K562 (cell line): ENCODE measurements around the gene TOR1A. TPM values are rescaled to one million over a fixed set of nuclear protein-coding genes. Genes with fewer than 3 reads are reported as not detected.

Experiments used
- ATAC-seq: fragments of 200-7000 bp; cut with Tn5 transposase; 3 replicates; pipeline ENCODE4 v1.9.1; 2020; ENCODE audit warnings: moderate library complexity
- BruUV-seq: library from RNA; stranded (reverse); fragments of 400-500 nt; replicated peaks from 2 replicates; lab custom pipeline; 2021; lab: Mats Ljungman, UMichigan
- CTCF ChIA-PET: fragments of 300-600 bp; formaldehyde crosslinking; extraction: SDS; loops from one replicate; lab custom pipeline; 2021; ENCODE audit warnings: low intra/inter-chr PET ratio; lab: Yijun Ruan, JAX
- POLR2A ChIA-PET: fragments of 300-600, 350-650 bp; sonication (Branson Sonifier 250); formaldehyde crosslinking; extraction: SDS; loops from one replicate; lab custom pipeline; 2021; ENCODE audit warnings: antibody characterized with exemption, inconsistent platforms; lab: Yijun Ruan, JAX
- DNase-seq, 4 experiments: peaks; one replicate each; pipeline versions ENCODE4 v3.0.0 to v3.0.0-alpha.2; 2011 to 2018; ENCODE audit warnings: low spot score in 3 of 4, mixed read lengths in 3 of 4; ENCODE audit errors: extremely low read depth in 1 of 4
- FAIRE-seq: peaks from 2 replicates; lab custom pipeline; 2011; peaks lifted over from hg19 to GRCh38; lab: Jason Lieb, UNC
- H2AFZ ChIP-seq: 2 replicates; pipeline ENCODE4 v1.6.0; 2011; ENCODE audit warnings: low read depth, low read length, control low read depth, inconsistent platforms
- H3K27ac ChIP-seq: fragments of 200-600 bp; 3 replicates; pipeline ENCODE4 v1.8.0; 2011; ENCODE audit warnings: low read depth, mild to moderate bottlenecking, control low read depth, inconsistent platforms, low read length, moderate library complexity, mixed read lengths; ENCODE audit errors: extremely low read depth
- H3K27me3 ChIP-seq, 2 experiments: fragments of 300-600 bp in 1 of 2; 2 replicates in 1 of 2; 3 replicates in 1 of 2; pipeline versions ENCODE4 v1.6.0 to v1.8.0; 2011; ENCODE audit warnings: inconsistent platforms in 2 of 2, low read length in 2 of 2, mild to moderate bottlenecking in 1 of 2, mixed read lengths in 1 of 2, moderate library complexity in 1 of 2; ENCODE audit not compliant: control insufficient read depth in 2 of 2, insufficient read depth in 2 of 2
- H3K36me3 ChIP-seq: fragments of 300-600 bp; 3 replicates; pipeline ENCODE4 v1.8.0; 2011; ENCODE audit warnings: mild to moderate bottlenecking, low read length, inconsistent platforms; ENCODE audit not compliant: control insufficient read depth, insufficient read depth
- H3K4me1 ChIP-seq, 2 experiments: fragments of 200-600 bp in 1 of 2; replicated peaks in 1 of 2; 2 replicates in 1 of 2; 3 replicates in 1 of 2; pipeline versions ENCODE4 v1.5.1 to v1.8.0; 2011; ENCODE audit warnings: inconsistent platforms in 2 of 2, low read length in 2 of 2, mild to moderate bottlenecking in 1 of 2, mixed read lengths in 1 of 2, moderate library complexity in 1 of 2; ENCODE audit not compliant: control insufficient read depth in 2 of 2, insufficient read depth in 2 of 2
- H3K4me2 ChIP-seq: 2 replicates; pipeline ENCODE4 v1.6.1; 2011; ENCODE audit warnings: low read length, control low read depth, inconsistent platforms, mixed read lengths; ENCODE audit not compliant: insufficient read depth
- H3K4me3 ChIP-seq: fragments of 200-600 bp; sonication (generic), shearing (Covaris generic); 2 replicates; pipeline ENCODE4 v1.5.1; 2016; ENCODE audit warnings: control low read depth, inconsistent platforms
- H3K79me2 ChIP-seq: fragments of 200-600 bp; 3 replicates; pipeline ENCODE4 v1.8.0; 2011; ENCODE audit warnings: low read length, inconsistent platforms; ENCODE audit not compliant: control insufficient read depth, insufficient read depth
- H3K9ac ChIP-seq, 2 experiments: 2 replicates each; pipeline versions ENCODE4 v1.6.0 to v1.6.1; 2011; ENCODE audit warnings: low read depth in 2 of 2, low read length in 2 of 2, control low read depth in 1 of 2, inconsistent platforms in 1 of 2, mild to moderate bottlenecking in 1 of 2, mixed read lengths in 1 of 2; ENCODE audit not compliant: insufficient read depth in 1 of 2
- H3K9me1 ChIP-seq: one replicate; pipeline ENCODE4 v1.6.0; 2011; ENCODE audit warnings: inconsistent platforms, mild to moderate bottlenecking, low read length, moderate library complexity; ENCODE audit not compliant: control insufficient read depth, insufficient read depth
- H3K9me3 ChIP-seq: replicated peaks from 2 replicates; pipeline ENCODE4 v1.5.1; 2011; ENCODE audit warnings: low read depth, low read length, inconsistent platforms; ENCODE audit not compliant: control insufficient read depth, insufficient read depth
- H4K20me1 ChIP-seq: replicated peaks from 2 replicates; pipeline ENCODE4 v1.6.1; 2011; ENCODE audit warnings: low read length, inconsistent platforms, mixed read lengths; ENCODE audit not compliant: control insufficient read depth, insufficient read depth
- POLR2A ChIP-seq: fragments of 450-650 bp; conservative IDR thresholded peaks from 2 replicates; pipeline ENCODE4 v1.6.1; 2016
- POLR2AphosphoS2 ChIP-seq: IDR thresholded peaks from 2 replicates; pipeline ENCODE4 v1.6.1; 2012; ENCODE audit warnings: low read length, improper control_type of control experiment
- POLR2G ChIP-seq: fragments of 200-400 bp; formaldehyde crosslinking; IDR thresholded peaks from 2 replicates; pipeline ENCODE4 v1.6.1; 2017; ENCODE audit warnings: low read depth, mild to moderate bottlenecking, antibody characterized with exemption, low read length, moderate library complexity
- SUPT5H ChIP-seq: fragments of 450-650 bp; IDR thresholded peaks from 2 replicates; pipeline ENCODE4 v1.6.1; 2016
- ZC3H4 ChIP-seq: sonication (generic); formaldehyde crosslinking; IDR thresholded peaks from 2 replicates; pipeline ENCODE4 v1.9.0; 2021; ENCODE audit warnings: missing genetic modification reagents, borderline replicate concordance
- WGBS: fragments of 100-300 bp; shearing (Covaris generic); methylation state at CpG from one replicate; pipeline ENCODE4 v1.1.6; 2016; ENCODE audit warnings: low coverage, mixed read lengths; ENCODE audit not compliant: insufficient coverage; ENCODE audit errors: missing lambda C conversion rate; 5-methylcytosine and 5-hydroxymethylcytosine counted together
- in situ Hi-C: fragments of 300-500 bp; cut with MboI; formaldehyde crosslinking; loops from 4 replicates; pipeline ENCODE4 v1.15.0; 2018; ENCODE audit warnings: inconsistent platforms, mixed read lengths
- intact Hi-C: fragments of 100-400 bp; cut with micrococcal nuclease; formaldehyde crosslinking; loops from 2 replicates; pipeline ENCODE4 v1.14.2; 2022
- polyA plus RNA-seq, 8 experiments: library from polyadenylated mRNA; depleted of rRNA in 4 of 8; stranded (reverse) in 5 of 8; unstranded in 3 of 8; fragments of >200 nt; fragmentation: Nextera tagmentation in 2 of 8; fragmentation: Illumina TruSeq in 1 of 8; extraction: Ambion mirVana in 2 of 8; extraction: Trizol in 1 of 8; gene quantifications; 2 replicates each; pipeline versions ENCODE4 v1.2.1 to v1.2.3, GENCODE V29; 2011 to 2014; ENCODE audit warnings: inconsistent platforms in 1 of 8, missing spikeins in 1 of 8
- total RNA-seq, 7 experiments: library from RNA; depleted of rRNA in 6 of 7; stranded (reverse); fragments of >200 nt in 6 of 7; fragmentation: Illumina TruSeq in 2 of 7; extraction: Trizol in 2 of 7; gene quantifications; 2 replicates each; pipeline versions ENCODE4 v1.2.1 to v1.2.3, GENCODE V29; 2011 to 2021; ENCODE audit warnings: low replicate concordance in 1 of 7
- TF ChIP-seq, protein P1 (sequence below): sonication (generic); formaldehyde crosslinking; IDR thresholded peaks from 2 replicates; pipeline ENCODE4 v1.8.0; 2022; ENCODE audit warnings: mild to moderate bottlenecking, missing genetic modification reagents

Gene TOR1A
- total and polyA plus RNA-seq, 9 of the 15 experiments (the other 6 are each of a cell fraction or from before 2014, with no cell fraction given) = 4.5 to 85.8 (median 51.3) TPM

DNA sequence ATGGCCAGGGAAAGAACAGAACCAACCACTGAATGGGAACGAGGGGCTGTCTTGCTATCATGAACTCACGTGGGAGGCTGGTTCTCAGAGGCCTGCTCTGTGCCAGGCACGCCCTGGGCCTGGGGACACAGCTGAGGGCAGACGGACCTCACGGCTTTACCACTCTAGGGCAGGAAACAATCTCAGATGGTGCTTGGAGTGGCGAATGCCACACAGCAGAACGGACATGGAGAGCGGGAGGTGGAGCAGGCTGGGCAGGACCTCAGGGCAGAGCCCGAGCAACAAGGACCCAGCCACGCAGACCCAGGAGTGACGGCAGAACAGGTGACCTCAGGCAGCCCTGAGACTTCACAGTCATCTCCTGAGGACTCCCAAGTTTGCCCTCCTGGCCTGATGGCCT is 8.7 kb downstream of the TOR1A start:
- Histone ChIP-seq H3K36me3 (peaks cover 84% of the 10 kb centered on the region), H3K9ac (peak overlapping the region in 1 of 2 experiments; percentile 77; a peak in 2 of 4 replicates), H3K27me3 (no peaks in the 10 kb centered on the region), H3K4me2 (no peak overlapping the region), H3K9me1 (no peaks in the 10 kb centered on the region), H3K4me1 (peaks cover 4 to 13% of the 10 kb centered on the region in 2 experiments; a peak in 3 of 5 replicates), H3K27ac (no peak overlapping the region; the same call in 2 of the 3 replicates), H2AFZ (no peak overlapping the region), H3K79me2 (peaks cover under 1% of the 10 kb centered on the region; the same call in 1 of the 3 replicates), H4K20me1 (peaks cover 8% of the 10 kb centered on the region), H3K9me3 (no peaks in the 10 kb centered on the region), H3K4me3 (no peak overlapping the region)
- intact Hi-C loops (no loop called here), in situ Hi-C loops (no loop called here)
- ChIA-PET CTCF (no interaction called here), POLR2A (no interaction called here)
- DNase-seq (no peak), ATAC-seq (no peak; the same call in 2 of the 3 replicates), FAIRE-seq (no peak)
- no peak for TF ChIP-seq POLR2AphosphoS2
- TF ChIP-seq POLR2G = peak; percentile 63
- no TSS peak for BruUV-seq
- 89% methylated on average over 11 of the region's 11 CpGs for WGBS

DNA sequence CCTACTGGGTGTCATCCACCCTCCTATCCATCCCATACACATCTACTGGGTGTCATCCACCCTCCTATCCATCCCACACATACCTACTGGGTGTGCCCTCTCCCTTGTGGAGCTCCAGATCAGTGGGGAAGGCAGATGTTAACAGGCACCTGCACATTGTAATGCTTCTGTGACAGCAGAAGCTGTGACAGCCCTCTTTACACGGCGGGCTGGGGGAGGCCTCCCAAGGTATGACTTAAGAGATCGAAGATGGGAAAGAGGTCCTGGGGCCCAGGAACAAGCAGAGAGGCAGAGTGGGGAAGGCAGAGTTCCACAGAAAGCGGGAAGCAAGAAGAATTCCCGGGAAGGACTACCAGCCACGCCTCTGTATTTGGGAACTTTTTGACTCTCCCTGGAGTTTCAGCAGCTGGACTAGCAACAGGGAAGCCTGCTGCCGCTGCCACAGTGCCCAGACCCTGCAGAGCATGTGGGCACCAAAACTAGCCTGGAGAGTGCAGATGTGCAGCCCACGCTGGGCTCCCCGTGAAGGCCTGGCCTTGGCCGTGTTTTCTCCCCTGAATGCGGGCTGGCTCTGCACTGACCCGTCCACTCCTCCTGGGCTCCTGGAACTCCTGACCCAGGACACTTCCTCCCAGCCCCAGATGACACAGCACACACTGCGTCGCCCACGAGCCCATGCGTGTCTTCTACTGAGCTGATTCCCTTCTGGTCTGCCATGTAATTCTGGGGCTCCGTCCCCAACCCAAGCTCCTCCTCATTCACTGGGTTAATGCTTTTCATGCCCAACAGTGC is 9.3 kb downstream of the TOR1A start:
- FAIRE-seq (no peak), ATAC-seq (no peak; the same call in 2 of the 3 replicates), DNase-seq (peak in 1 of 4 experiments; percentile 44)
- ChIA-PET CTCF (no interaction called here), POLR2A (interaction anchor here (0.6 to 5.8 kb wide), 3 partner anchors 8 to 71 kb away, joined by 3 to 49 read pairs (median 4); partner anchors contain the start of gene TOR1A)
- Histone ChIP-seq H2AFZ (no peak overlapping the region), H3K27me3 (no peaks in the 10 kb centered on the region), H3K79me2 (no peaks in the 10 kb centered on the region), H3K4me3 (no peak overlapping the region), H3K9me3 (no peaks in the 10 kb centered on the region), H3K27ac (no peak overlapping the region; the same call in 2 of the 3 replicates), H3K4me2 (no peak overlapping the region), H3K9me1 (peaks cover 2% of the 10 kb centered on the region), H3K36me3 (peaks cover 86% of the 10 kb centered on the region), H4K20me1 (peaks cover 8% of the 10 kb centered on the region), H3K9ac (peak overlapping the region in 1 of 2 experiments; percentile 77; a peak in 2 of 4 replicates), H3K4me1 (peaks cover 4 to 17% of the 10 kb centered on the region in 2 experiments; a peak in 3 of 5 replicates)
- no TSS peak for BruUV-seq
- 86% methylated on average over 17 of the region's 17 CpGs for WGBS
- intact Hi-C loops = no loop called here
- in situ Hi-C loops = no loop called here
- TF ChIP-seq SUPT5H (0 out of 2 replicates have a peak, but pooled peaks have one; percentile 38), POLR2A (peak; percentile 52; the same call in 1 of the 2 replicates), ZC3H4 (CRISPR knock-in tag) (peak; percentile 35; the same call in 1 of the 2 replicates)
- TF ChIP-seq, protein P1, sequence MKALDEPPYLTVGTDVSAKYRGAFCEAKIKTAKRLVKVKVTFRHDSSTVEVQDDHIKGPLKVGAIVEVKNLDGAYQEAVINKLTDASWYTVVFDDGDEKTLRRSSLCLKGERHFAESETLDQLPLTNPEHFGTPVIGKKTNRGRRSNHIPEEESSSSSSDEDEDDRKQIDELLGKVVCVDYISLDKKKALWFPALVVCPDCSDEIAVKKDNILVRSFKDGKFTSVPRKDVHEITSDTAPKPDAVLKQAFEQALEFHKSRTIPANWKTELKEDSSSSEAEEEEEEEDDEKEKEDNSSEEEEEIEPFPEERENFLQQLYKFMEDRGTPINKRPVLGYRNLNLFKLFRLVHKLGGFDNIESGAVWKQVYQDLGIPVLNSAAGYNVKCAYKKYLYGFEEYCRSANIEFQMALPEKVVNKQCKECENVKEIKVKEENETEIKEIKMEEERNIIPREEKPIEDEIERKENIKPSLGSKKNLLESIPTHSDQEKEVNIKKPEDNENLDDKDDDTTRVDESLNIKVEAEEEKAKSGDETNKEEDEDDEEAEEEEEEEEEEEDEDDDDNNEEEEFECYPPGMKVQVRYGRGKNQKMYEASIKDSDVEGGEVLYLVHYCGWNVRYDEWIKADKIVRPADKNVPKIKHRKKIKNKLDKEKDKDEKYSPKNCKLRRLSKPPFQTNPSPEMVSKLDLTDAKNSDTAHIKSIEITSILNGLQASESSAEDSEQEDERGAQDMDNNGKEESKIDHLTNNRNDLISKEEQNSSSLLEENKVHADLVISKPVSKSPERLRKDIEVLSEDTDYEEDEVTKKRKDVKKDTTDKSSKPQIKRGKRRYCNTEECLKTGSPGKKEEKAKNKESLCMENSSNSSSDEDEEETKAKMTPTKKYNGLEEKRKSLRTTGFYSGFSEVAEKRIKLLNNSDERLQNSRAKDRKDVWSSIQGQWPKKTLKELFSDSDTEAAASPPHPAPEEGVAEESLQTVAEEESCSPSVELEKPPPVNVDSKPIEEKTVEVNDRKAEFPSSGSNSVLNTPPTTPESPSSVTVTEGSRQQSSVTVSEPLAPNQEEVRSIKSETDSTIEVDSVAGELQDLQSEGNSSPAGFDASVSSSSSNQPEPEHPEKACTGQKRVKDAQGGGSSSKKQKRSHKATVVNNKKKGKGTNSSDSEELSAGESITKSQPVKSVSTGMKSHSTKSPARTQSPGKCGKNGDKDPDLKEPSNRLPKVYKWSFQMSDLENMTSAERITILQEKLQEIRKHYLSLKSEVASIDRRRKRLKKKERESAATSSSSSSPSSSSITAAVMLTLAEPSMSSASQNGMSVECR (CRISPR knock-in tag) = 0 out of 2 replicates have a peak, but pooled peaks have one; percentile 26
